COLO668 (cell line): Measurements from ENCODE around the gene NYAP1.
"Not testable (repeated sequence)": the region's sequence is repeated elsewhere in the genome, so short reads cannot be mapped to it uniquely, and the experiment has no call there.

ENCODE experiments used
- DNase-seq: peaks from one replicate; lab custom pipeline; 2025; ENCODE audit not compliant: unreplicated experiment; lab: John Stamatoyannopoulos, UW

NYAP1 gene

DNA sequence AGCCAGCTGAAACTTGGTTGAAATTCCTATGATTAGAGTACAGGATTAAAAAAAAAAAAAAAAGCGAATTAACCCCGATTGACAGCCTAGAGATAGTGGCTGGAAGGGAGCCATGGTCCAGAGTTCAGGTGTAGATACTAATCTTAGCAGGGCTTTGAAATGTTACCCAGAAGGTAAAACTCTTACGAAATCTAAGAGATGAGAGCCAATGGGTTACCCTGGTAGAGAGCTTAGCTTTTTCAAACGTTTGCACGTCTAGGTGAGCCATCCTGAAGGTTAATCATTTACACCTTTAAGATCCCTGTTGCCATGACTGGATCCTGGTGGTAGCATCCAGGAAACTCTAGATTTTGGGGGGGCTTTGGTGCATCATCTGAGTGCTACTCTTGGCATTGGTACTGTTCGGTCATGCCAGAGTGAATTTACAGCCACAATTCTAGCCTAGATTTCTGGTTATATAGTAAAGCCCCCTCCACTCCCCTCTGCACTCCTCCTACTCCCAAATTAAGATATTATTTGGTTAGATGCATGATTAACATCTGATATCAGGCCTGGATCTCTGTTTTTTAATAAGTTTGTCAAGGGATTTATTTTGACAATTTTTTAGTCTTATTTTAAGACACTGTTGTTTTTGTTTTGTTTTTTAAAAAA is 56.5 kb downstream of the NYAP1 start:
- DNase-seq, result peak; percentile 6

DNA sequence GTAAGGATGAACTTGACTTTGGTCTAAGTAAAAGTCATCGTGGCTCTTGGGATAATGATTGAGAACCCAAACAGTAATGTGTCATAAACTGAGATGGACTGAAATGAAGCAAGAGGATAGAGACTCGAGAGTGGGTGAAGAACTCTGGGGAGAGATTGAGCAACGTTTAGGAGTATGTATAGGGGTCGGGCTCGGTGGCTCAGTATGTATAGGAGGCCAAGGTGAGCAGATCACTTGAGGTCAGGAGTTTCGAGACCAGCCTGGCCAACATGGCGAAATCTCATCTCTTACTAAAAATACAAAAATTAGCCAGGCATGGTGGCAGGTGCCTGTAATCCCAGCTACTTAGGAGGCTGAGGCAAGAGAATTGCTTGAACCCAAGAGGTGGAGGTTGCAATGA is 57.6 kb downstream of the NYAP1 start:
- not testable (repeated sequence) for DNase-seq

DNA sequence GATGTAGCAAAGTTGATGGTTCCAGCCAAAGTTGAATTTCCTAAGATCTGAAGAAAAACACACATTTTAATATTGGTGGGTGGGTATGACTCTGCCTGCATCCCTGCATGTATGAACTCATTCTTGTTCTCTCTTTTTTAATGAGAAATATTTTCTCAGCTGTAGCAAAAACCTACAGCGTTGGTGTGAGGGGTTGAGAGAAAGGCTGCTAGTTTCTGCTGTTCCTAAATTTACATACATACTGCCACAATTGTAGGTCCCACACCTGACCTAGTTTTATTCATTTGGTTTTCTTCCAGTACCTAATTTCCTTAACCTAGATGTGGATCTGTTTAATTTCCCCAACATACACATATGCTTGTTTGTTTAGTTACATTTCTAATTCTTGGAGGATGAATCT is 59.9 kb downstream of the NYAP1 start:
- DNase-seq, result no peak

DNA sequence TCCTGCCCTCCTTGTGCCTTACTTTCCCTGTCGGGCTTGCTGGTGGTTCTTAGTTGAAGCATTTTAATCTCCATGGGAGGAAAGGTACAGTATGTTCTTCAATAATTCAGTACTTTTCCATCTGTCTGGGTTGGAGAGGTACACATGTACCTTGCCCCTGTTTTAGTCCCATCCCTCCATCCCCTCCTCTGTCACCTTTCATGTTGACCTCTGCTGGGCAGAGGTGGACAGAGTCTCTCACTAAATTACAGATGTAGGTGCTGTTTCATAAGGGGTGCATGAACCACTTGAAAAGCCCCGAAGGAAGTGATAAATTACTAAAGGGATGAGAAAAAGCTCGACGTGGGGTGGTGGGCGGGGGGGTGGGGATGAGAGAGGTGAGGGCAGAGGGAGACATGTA is 60.7 kb downstream of the NYAP1 start:
- DNase-seq, result no peak
